DND-41 (cell line): ENCODE measurements around the gene APOL5.

Experiments used
- ATAC-seq: fragments of 200-7000 bp; cut with Tn5 transposase; 3 replicates; pipeline ENCODE4 v1.9.1; 2021; ENCODE audit warnings: low read depth; ENCODE audit not compliant: insufficient read depth
- DNase-seq: peaks from one replicate; pipeline ENCODE4 v3.0.0-alpha.2; 2020
- H2AFZ ChIP-seq: 2 replicates; pipeline ENCODE4 v1.6.0; 2012; ENCODE audit warnings: low read depth, low read length
- H3K27ac ChIP-seq: 2 replicates; pipeline ENCODE4 v1.5.1; 2012; ENCODE audit warnings: low read length, inconsistent platforms
- H3K27me3 ChIP-seq: fragments of 200-600 bp; sonication (generic); 2 replicates; pipeline ENCODE4 v1.6.0; 2012; ENCODE audit warnings: low read length, mild to moderate bottlenecking, inconsistent platforms; ENCODE audit not compliant: insufficient read depth, poor library complexity
- H3K36me3 ChIP-seq: 2 replicates; pipeline ENCODE4 v1.5.1; 2012; ENCODE audit warnings: low read length, inconsistent platforms; ENCODE audit not compliant: insufficient read depth
- H3K4me1 ChIP-seq: 2 replicates; pipeline ENCODE4 v1.5.1; 2012; ENCODE audit warnings: mild to moderate bottlenecking, low read length; ENCODE audit not compliant: insufficient read depth
- H3K4me2 ChIP-seq: 2 replicates; pipeline ENCODE4 v1.6.0; 2012; ENCODE audit warnings: mild to moderate bottlenecking, moderate library complexity, low read length, inconsistent platforms; ENCODE audit not compliant: insufficient read depth
- H3K4me3 ChIP-seq, 2 experiments: fragments of 200-600 bp in 1 of 2; shearing (Covaris generic) in 1 of 2; 2 replicates each; pipeline ENCODE4 v1.5.1; 2012 to 2016; ENCODE audit warnings: inconsistent platforms in 2 of 2, low read length in 2 of 2, mild to moderate bottlenecking in 2 of 2, low read depth in 1 of 2, moderate library complexity in 1 of 2
- H3K79me2 ChIP-seq: 2 replicates; pipeline ENCODE4 v1.6.0; 2012; ENCODE audit warnings: low read length, inconsistent platforms; ENCODE audit not compliant: insufficient read depth
- H3K9ac ChIP-seq: 2 replicates; pipeline ENCODE4 v1.6.0; 2012; ENCODE audit warnings: low read depth, mild to moderate bottlenecking, inconsistent platforms, low read length, moderate library complexity
- H3K9me3 ChIP-seq: 2 replicates; pipeline ENCODE4 v1.5.1; 2012; ENCODE audit warnings: low read length, moderate library complexity, mild to moderate bottlenecking, inconsistent platforms; ENCODE audit not compliant: insufficient read depth, severe bottlenecking
- H4K20me1 ChIP-seq: 2 replicates; pipeline ENCODE4 v1.6.0; 2012; ENCODE audit warnings: low read length; ENCODE audit not compliant: insufficient read depth
- CTCF ChIP-seq: IDR thresholded peaks from 2 replicates; pipeline ENCODE4 v1.5.1; 2012; ENCODE audit warnings: borderline replicate concordance, low read length, moderate library complexity, mild to moderate bottlenecking; ENCODE audit not compliant: poor library complexity, severe bottlenecking; ENCODE audit errors: extremely low read depth
- EZH2 ChIP-seq: IDR thresholded peaks from 3 replicates; pipeline ENCODE4 v1.6.1; 2012; ENCODE audit warnings: borderline replicate concordance, low read depth, mild to moderate bottlenecking, moderate library complexity, low read length, inconsistent platforms; ENCODE audit not compliant: severe bottlenecking

Gene APOL5

DNA sequence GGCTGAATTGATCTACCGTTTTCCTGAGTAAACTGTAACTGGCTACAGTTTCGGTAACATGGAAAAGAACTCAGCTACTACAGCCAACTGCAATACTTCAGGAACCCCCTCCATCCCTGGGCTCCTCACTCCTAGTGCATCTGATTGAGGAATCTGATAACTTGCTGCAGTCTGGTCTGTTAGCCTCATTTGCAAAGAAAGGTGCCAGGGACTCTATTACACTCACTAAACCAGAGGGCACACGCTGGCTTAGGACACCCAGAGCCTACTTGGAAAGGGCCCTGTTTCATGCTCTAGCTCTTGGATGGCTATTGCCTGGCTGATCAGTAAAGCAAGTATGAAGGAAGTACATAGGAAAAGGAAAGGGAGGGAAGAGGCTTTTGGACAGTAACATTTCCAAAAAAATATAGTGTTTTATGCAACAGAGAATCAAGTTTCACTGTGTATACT is 22.3 kb downstream of the APOL5 start:
- H3K27me3 ChIP-seq = peaks cover 2% of the 10 kb centered on the region
- no peaks in the 10 kb centered on the region for H3K79me2 ChIP-seq
- DNase-seq (no peak), ATAC-seq (no peak)
- H4K20me1 ChIP-seq = no peaks in the 10 kb centered on the region
- no peak overlapping the region for H2AFZ ChIP-seq
- no peak overlapping the region for H3K4me3 ChIP-seq
- no peaks in the 10 kb centered on the region for H3K36me3 ChIP-seq
- no peak overlapping the region for H3K27ac ChIP-seq
- no peak overlapping the region for H3K9ac ChIP-seq
- H3K9me3 ChIP-seq = no peaks in the 10 kb centered on the region
- no peaks in the 10 kb centered on the region for H3K4me1 ChIP-seq
- TF ChIP-seq CTCF = no peak
- no peak for TF ChIP-seq EZH2
- no peak overlapping the region for H3K4me2 ChIP-seq

DNA sequence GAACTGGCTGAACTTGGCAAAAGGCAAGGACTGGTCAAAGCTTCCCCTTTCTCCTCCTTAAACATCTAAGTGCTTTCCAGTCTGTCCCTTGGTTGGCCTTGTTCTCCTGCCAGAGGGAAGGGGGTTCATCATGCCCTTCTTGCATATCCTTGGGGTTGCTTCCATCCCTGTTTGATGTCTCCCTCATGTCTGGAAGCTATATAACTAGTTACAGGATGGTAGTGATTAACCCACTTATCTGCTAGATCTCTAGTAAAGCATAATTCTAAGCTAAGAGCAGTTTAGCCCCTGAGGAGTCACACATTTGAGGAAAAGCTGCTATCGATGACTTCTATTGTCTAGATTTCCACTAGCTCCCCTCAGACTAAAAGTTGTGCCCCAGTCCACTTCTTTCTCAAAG is 22.9 kb downstream of the APOL5 start:
- H3K79me2 ChIP-seq = no peaks in the 10 kb centered on the region
- H3K27ac ChIP-seq = no peak overlapping the region

DNA sequence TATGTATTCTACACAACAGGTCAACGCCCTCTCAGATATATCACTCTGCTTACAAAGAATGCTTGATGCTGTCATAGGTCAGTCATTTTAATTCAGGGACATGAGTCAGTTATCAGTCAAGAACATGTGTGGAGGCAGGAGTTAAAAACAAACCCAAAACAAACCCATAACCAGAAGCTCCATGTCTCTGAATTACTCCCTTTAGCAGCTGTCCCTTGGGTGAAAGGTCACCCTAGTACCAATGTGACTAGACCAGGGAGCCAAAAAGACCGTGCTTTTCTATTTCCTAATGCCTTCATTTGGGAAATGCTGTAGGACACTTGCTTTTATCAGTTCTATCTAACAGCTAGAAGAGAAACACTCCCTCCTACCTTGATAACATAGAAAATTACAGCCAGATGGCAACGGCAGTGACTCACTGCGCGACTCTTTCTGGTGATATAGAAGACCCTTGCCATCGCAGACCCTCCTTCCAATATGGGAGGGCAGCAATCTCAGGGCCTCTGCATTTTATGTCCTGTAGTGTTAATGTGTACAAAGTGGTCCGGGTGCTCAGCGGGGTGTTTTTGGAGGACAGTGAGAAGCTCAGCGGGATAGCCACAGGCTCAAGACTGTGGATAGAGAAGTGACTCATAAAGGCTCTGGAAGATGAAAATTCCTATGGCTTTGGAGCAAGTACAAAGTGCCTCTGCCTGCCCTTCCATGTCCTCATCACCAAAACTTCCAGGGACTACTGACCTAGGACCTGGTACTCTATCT is 24.8 kb downstream of the APOL5 start:
- Histone ChIP-seq H4K20me1 (no peaks in the 10 kb centered on the region), H3K27ac (no peak overlapping the region), H3K4me3 (no peak overlapping the region), H3K9ac (no peak overlapping the region), H3K36me3 (no peaks in the 10 kb centered on the region), H3K27me3 (peaks cover 2% of the 10 kb centered on the region), H3K79me2 (no peaks in the 10 kb centered on the region), H2AFZ (no peak overlapping the region), H3K9me3 (no peaks in the 10 kb centered on the region), H3K4me1 (no peaks in the 10 kb centered on the region), H3K4me2 (no peak overlapping the region)
- ATAC-seq (no peak), DNase-seq (no peak)
- TF ChIP-seq EZH2 (no peak), CTCF (no peak)

More for the DNA sequence above, 22.9 kb downstream of the APOL5 start:
- no peak overlapping the region for H3K4me2 ChIP-seq
- H3K27me3 ChIP-seq = peaks cover 2% of the 10 kb centered on the region
- H2AFZ ChIP-seq = no peak overlapping the region
- H3K36me3 ChIP-seq = no peaks in the 10 kb centered on the region
- H3K4me1 ChIP-seq = no peaks in the 10 kb centered on the region
- H3K9me3 ChIP-seq = no peaks in the 10 kb centered on the region
- no peak overlapping the region for H3K4me3 ChIP-seq
- H4K20me1 ChIP-seq = no peaks in the 10 kb centered on the region
- ATAC-seq = no peak
- DNase-seq = no peak
- TF ChIP-seq EZH2 (no peak), CTCF (no peak)
- H3K9ac ChIP-seq = no peak overlapping the region
